HAP-1 (cell line): ENCODE results near the gene MOCS1.

ENCODE experiments used
- DNase-seq, 2 experiments: peaks; one replicate each; pipeline ENCODE4 v3.0.0-alpha.2; 2016 to 2020; ENCODE audit warnings: low spot score in 2 of 2
- H3K27me3 ChIP-seq: fragments of 250-450 bp; sonication (Bioruptor Pico); 2 replicates; pipeline ENCODE4 v1.5.1; 2020; ENCODE audit warnings: low read depth, mild to moderate bottlenecking, moderate library complexity
- H3K36me3 ChIP-seq: fragments of 250-450 bp; sonication (Bioruptor Pico); replicated peaks from 2 replicates; pipeline ENCODE4 v1.5.1; 2020; ENCODE audit warnings: mild to moderate bottlenecking
- H3K4me1 ChIP-seq: fragments of 250-450 bp; sonication (Bioruptor Pico); 2 replicates; pipeline ENCODE4 v1.5.1; 2020; ENCODE audit warnings: mild to moderate bottlenecking
- H3K4me3 ChIP-seq: fragments of 250-450 bp; sonication (Bioruptor Pico); 2 replicates; pipeline ENCODE4 v1.5.1; 2020; ENCODE audit warnings: mild to moderate bottlenecking, moderate library complexity
- H3K9me3 ChIP-seq: fragments of 250-450 bp; sonication (Bioruptor Pico); 2 replicates; pipeline ENCODE4 v1.5.1; 2020; ENCODE audit warnings: mild to moderate bottlenecking, moderate library complexity
- in situ Hi-C: fragments of 300-500 bp; cut with MboI; formaldehyde crosslinking; loops from 3 replicates; pipeline ENCODE4 v1.14.3; 2020; ENCODE audit warnings: low sequenced_read_pairs, inconsistent platforms, mixed read lengths

The MOCS1 gene

GRCh38 chr6:39961178-39961577 lies 26.9 kb upstream of the MOCS1 start:
- Histone ChIP-seq H3K4me3 (no peak overlapping the region), H3K27me3 (no peaks in the 10 kb centered on the region), H3K36me3 (no peaks in the 10 kb centered on the region), H3K4me1 (no peaks in the 10 kb centered on the region), H3K9me3 (no peaks in the 10 kb centered on the region)
- in situ Hi-C loops, result no loop called here
- DNase-seq, result no peak

- no peak for DNase-seq
- in situ Hi-C loops, result no loop called here
- H3K4me1 ChIP-seq, result no peaks in the 10 kb centered on the region
Observed at GRCh38 chr6:39958947-39959346, 24.7 kb upstream of the MOCS1 start.

GRCh38 chr6:39956936-39957335 lies 22.7 kb upstream of the MOCS1 start:
- DNase-seq, result no peak
- Histone ChIP-seq H3K9me3 (no peaks in the 10 kb centered on the region), H3K4me1 (no peaks in the 10 kb centered on the region), H3K36me3 (no peaks in the 10 kb centered on the region), H3K4me3 (no peak overlapping the region), H3K27me3 (no peaks in the 10 kb centered on the region)
- in situ Hi-C loops, result no loop called here

More at GRCh38 chr6:39958947-39959346, 24.7 kb upstream of the MOCS1 start:
- Histone ChIP-seq H3K27me3 (no peaks in the 10 kb centered on the region), H3K4me3 (no peak overlapping the region), H3K36me3 (no peaks in the 10 kb centered on the region), H3K9me3 (no peaks in the 10 kb centered on the region)

- H3K36me3 ChIP-seq, result no peaks in the 10 kb centered on the region
- no peaks in the 10 kb centered on the region for H3K27me3 ChIP-seq
- no peaks in the 10 kb centered on the region for H3K9me3 ChIP-seq
- no peak overlapping the region for H3K4me3 ChIP-seq
- H3K4me1 ChIP-seq, result no peaks in the 10 kb centered on the region
- in situ Hi-C loops, result no loop called here
- DNase-seq, result no peak
Observed at GRCh38 chr6:39953076-39953618, 18.9 kb upstream of the MOCS1 start.

- Histone ChIP-seq H3K9me3 (no peaks in the 10 kb centered on the region), H3K4me1 (no peaks in the 10 kb centered on the region), H3K4me3 (no peak overlapping the region), H3K27me3 (no peaks in the 10 kb centered on the region), H3K36me3 (no peaks in the 10 kb centered on the region)
- DNase-seq, result no peak
- in situ Hi-C loops, result no loop called here
Observed at GRCh38 chr6:39952167-39952566, 17.9 kb upstream of the MOCS1 start.

GRCh38 chr6:39951716-39952115 lies 17.5 kb upstream of the MOCS1 start:
- H3K4me1 ChIP-seq, result no peaks in the 10 kb centered on the region
- no peak overlapping the region for H3K4me3 ChIP-seq
- in situ Hi-C loops, result no loop called here
- no peaks in the 10 kb centered on the region for H3K36me3 ChIP-seq
- H3K27me3 ChIP-seq, result no peaks in the 10 kb centered on the region
- no peaks in the 10 kb centered on the region for H3K9me3 ChIP-seq
- no peak for DNase-seq

- H3K4me3 ChIP-seq, result no peak overlapping the region
- DNase-seq, result no peak
- no peaks in the 10 kb centered on the region for H3K4me1 ChIP-seq
- H3K36me3 ChIP-seq, result no peaks in the 10 kb centered on the region
- H3K27me3 ChIP-seq, result no peaks in the 10 kb centered on the region
- H3K9me3 ChIP-seq, result no peaks in the 10 kb centered on the region
- in situ Hi-C loops, result no loop called here
Observed at GRCh38 chr6:39951191-39951590, 16.9 kb upstream of the MOCS1 start.

GRCh38 chr6:39950125-39950720 lies 16.0 kb upstream of the MOCS1 start:
- no peaks in the 10 kb centered on the region for H3K9me3 ChIP-seq
- no peak overlapping the region for H3K4me3 ChIP-seq
- no peaks in the 10 kb centered on the region for H3K36me3 ChIP-seq
- no peak for DNase-seq
- no peaks in the 10 kb centered on the region for H3K4me1 ChIP-seq
- in situ Hi-C loops, result no loop called here
- H3K27me3 ChIP-seq, result no peaks in the 10 kb centered on the region

GRCh38 chr6:39948199-39948791 lies 14.0 kb upstream of the MOCS1 start:
- Histone ChIP-seq H3K27me3 (no peaks in the 10 kb centered on the region), H3K4me1 (no peaks in the 10 kb centered on the region), H3K36me3 (no peaks in the 10 kb centered on the region), H3K4me3 (no peak overlapping the region), H3K9me3 (no peaks in the 10 kb centered on the region)
- no peak for DNase-seq
- in situ Hi-C loops, result no loop called here

- in situ Hi-C loops, result no loop called here
- Histone ChIP-seq H3K4me3 (no peak overlapping the region), H3K36me3 (no peaks in the 10 kb centered on the region), H3K9me3 (no peaks in the 10 kb centered on the region), H3K27me3 (no peaks in the 10 kb centered on the region), H3K4me1 (no peaks in the 10 kb centered on the region)
- no peak for DNase-seq
Observed at GRCh38 chr6:39947611-39948068, 13.4 kb upstream of the MOCS1 start.

- Histone ChIP-seq H3K9me3 (no peaks in the 10 kb centered on the region), H3K4me1 (no peaks in the 10 kb centered on the region), H3K36me3 (no peaks in the 10 kb centered on the region), H3K27me3 (no peaks in the 10 kb centered on the region), H3K4me3 (no peak overlapping the region)
- in situ Hi-C loops, result no loop called here
- no peak for DNase-seq
Observed at GRCh38 chr6:39945626-39946025, 11.4 kb upstream of the MOCS1 start.

GRCh38 chr6:39942903-39943580 lies 8.8 kb upstream of the MOCS1 start:
- Histone ChIP-seq H3K4me1 (no peaks in the 10 kb centered on the region), H3K36me3 (no peaks in the 10 kb centered on the region), H3K27me3 (no peaks in the 10 kb centered on the region), H3K9me3 (no peaks in the 10 kb centered on the region), H3K4me3 (no peak overlapping the region)
- no peak for DNase-seq
- in situ Hi-C loops, result no loop called here

GRCh38 chr6:39941820-39942219 lies 7.6 kb upstream of the MOCS1 start:
- Histone ChIP-seq H3K4me3 (no peak overlapping the region), H3K4me1 (no peaks in the 10 kb centered on the region), H3K9me3 (no peaks in the 10 kb centered on the region), H3K36me3 (no peaks in the 10 kb centered on the region), H3K27me3 (no peaks in the 10 kb centered on the region)
- in situ Hi-C loops, result no loop called here
- DNase-seq, result no peak

GRCh38 chr6:39941138-39941537 lies 6.9 kb upstream of the MOCS1 start:
- Histone ChIP-seq H3K27me3 (no peaks in the 10 kb centered on the region), H3K36me3 (no peaks in the 10 kb centered on the region), H3K9me3 (no peaks in the 10 kb centered on the region), H3K4me3 (no peak overlapping the region), H3K4me1 (no peaks in the 10 kb centered on the region)
- in situ Hi-C loops, result no loop called here
- no peak for DNase-seq
